ENCODE data around the gene WDR90.

Gene WDR90

DNA sequence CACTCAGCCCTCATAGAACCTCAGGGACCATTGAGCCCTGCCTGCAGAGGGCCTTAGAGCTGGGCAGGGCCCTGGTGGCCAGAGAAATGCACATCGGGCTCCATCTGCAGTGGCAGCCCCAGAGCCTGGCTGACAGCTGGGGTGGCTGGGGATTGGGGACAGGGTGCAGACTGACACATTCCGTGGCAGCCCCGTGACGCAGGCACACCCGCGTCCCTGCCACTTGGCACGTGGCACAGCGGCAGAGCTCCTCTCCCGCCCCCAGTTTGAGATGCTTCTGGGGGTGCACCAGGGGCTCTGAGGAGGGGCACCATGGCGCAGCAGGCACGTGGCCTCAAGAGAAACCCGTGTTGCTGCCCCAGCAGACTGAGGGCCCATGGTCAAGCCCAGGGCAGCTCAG is 54.2 kb downstream of the WDR90 start:
- DNase-seq (ENCODE audit: low read depth) = no peak
- TF ChIP-seq, protein P1, sequence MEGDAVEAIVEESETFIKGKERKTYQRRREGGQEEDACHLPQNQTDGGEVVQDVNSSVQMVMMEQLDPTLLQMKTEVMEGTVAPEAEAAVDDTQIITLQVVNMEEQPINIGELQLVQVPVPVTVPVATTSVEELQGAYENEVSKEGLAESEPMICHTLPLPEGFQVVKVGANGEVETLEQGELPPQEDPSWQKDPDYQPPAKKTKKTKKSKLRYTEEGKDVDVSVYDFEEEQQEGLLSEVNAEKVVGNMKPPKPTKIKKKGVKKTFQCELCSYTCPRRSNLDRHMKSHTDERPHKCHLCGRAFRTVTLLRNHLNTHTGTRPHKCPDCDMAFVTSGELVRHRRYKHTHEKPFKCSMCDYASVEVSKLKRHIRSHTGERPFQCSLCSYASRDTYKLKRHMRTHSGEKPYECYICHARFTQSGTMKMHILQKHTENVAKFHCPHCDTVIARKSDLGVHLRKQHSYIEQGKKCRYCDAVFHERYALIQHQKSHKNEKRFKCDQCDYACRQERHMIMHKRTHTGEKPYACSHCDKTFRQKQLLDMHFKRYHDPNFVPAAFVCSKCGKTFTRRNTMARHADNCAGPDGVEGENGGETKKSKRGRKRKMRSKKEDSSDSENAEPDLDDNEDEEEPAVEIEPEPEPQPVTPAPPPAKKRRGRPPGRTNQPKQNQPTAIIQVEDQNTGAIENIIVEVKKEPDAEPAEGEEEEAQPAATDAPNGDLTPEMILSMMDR (IDR thresholded peaks at IDR 0.05; ENCODE audit: insufficient read depth, low read depth, low read length, missing control alignments) = no peak
- no peak overlapping the region for H3K4me3 ChIP-seq (ENCODE audit: low read length)

DNA sequence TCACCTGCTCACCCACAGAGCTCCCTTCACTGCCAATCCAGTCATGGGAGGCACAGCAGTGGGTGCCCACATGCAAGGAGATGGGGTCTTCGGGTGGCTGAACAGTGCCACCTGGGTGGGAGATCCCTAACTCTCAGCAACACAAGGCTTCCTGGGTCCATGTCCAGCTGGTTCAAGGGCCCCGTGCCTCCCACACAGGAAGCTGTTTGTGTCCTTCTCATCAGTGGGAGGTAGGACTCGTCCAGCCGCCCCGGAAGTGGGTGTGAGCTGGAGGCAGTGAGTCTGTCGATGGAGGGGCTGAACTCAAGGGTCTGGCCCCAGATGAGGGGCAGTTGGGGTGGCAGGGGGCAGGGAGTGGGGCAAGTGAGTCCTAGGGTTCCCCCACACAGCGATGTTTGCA is 54.9 kb downstream of the WDR90 start:
- no peak for DNase-seq (ENCODE audit: low read depth)
- TF ChIP-seq, protein P1 (IDR thresholded peaks at IDR 0.05; ENCODE audit: insufficient read depth, low read depth, low read length, missing control alignments) = no peak
- H3K4me3 ChIP-seq (ENCODE audit: low read length) = no peak overlapping the region

DNA sequence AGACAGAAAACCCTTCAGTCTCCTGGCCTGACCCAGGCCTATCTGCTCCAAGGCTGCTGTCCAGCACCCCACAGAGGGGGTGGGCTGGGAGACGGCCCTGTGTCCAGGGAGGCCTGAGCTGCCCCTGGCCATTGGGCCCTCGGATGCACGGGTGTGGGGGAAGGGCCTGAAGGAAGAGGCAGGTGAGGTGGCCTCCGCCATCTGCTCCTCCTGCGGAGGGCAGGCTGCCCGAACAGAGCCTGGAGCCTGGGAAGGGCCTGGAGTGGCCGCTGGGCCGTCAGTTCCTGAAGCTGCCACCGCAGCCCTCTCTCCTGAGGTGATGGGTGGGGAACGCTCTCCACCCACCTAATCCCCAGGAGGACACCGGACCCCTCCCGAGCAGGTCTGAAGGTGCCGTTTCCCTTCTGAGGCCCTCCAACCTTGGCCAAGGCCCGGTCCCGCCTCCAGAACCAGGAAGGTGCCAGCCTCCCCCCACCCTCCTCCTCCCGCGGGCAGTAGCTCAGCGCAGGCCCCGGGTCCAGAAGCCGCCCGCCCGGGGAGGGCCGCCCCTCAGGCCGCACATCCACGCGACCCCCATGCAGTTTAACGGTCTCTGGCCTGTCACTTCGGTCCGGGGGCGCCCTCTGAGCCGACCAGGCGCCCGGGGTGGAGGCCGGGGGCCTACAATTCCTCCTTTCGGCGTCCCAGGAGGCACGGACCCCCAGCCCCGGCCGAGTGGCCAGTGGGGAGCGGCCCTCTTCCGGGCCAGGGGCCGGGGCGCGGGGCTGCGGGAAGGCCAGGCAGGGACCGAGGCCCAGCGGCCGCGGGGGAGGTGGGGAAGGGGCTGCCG is 55.6 kb downstream of the WDR90 start:
- peak overlapping the region; percentile 21 for H3K4me3 ChIP-seq (ENCODE audit: low read length)
- TF ChIP-seq, protein P1 (IDR thresholded peaks at IDR 0.05; ENCODE audit: insufficient read depth, low read depth, low read length, missing control alignments) = no peak
- no peak for DNase-seq (ENCODE audit: low read depth)

DNA sequence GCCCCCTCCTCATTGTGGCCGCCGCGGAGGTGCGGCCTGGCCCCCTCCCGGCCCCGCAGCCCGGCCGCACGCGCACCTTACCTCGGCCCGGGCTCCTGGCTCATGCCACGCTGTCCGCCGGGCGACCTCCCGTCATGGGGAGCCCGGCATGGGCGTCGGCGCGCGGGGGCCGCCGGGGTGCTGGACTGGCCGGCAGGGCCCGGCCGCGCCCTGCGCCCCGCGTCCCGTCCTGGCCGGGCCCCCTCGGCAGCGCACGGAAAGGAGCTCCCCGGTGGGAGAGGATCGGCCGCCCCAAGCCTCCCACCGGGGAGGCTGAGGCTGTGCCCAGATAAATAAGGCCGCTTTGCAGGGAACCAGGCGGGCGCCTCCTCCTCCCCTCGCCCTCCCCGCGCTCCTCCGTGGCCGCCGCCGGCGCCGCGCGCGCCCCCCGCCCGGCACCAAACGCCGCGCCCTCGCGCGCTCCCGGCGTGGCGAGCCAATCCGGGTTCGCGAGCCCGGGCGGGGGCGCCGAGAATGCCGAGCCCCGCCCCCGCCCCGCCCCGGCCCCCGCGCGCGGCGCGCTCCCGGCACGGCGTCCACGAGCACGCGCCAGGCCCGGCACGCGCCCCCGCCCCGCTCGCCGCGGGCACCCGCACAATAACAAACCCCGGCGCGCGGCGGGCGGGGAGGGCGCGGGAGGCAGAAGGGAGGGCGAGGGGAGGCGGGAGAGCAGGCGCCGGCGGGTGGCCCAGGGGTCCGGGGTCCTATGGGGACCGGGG is 56.4 kb downstream of the WDR90 start, which contains the start of gene FBXL16:
TSS of gene FBXL16 (minus strand) at position 371 of the 758 bp plus-strand sequence. CDS start 8,396 bp downstream, outside the sequence.
- peak within 1 kb of the TSS; percentile 21 for H3K4me3 ChIP-seq (ENCODE audit: low read length)
- peak; percentile 60 for DNase-seq (ENCODE audit: low read depth)
- TF ChIP-seq, protein P1 (IDR thresholded peaks at IDR 0.05; ENCODE audit: insufficient read depth, low read depth, low read length, missing control alignments) = no peak

DNA sequence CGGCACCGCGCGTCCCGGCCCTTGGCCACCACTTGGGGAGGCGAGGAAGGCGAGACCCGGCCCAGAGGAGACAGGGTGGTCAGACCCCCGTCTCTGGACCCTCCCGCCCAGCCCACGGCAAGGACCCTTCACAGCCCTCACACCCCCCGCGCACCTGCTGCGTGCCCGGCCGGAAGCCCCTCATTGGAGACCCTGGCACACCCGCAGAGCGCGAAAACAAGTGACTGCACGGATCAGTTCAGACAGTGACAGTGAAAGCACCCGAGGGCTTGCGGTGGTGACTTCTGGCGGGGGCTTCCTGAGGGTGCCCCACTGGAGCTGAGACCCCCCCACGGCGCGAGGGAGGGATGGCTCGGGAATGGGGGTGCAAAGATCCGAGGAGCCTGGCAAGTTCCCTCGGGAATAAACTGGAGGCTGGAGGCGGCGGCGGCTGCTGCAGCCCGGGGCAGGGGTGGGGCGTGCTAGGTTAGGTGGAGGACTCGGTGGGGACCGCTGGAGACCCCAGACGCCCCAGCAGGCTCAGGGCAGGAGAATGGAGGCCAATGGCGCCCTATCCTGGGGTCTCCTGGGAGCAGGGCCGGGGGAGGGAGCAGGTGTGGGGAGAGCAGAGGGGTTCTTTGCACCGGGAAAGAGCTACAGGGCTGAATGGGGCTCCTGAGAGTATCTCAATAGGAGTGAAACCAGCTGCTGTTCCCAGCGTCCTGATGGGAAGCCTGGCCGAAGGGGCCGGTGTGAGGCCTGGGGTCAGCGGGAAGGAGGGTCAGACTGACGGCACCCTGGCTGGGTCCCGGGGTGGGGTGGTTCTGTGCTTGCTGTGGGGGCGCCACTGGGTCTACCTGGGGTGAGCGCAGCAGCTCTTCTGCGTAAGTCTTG is 57.3 kb downstream of the WDR90 start:
- H3K4me3 ChIP-seq (ENCODE audit: low read length) = no peak overlapping the region
- TF ChIP-seq, protein P1 (IDR thresholded peaks at IDR 0.05; ENCODE audit: insufficient read depth, low read depth, low read length, missing control alignments) = no peak
- DNase-seq (ENCODE audit: low read depth) = no peak

DNA sequence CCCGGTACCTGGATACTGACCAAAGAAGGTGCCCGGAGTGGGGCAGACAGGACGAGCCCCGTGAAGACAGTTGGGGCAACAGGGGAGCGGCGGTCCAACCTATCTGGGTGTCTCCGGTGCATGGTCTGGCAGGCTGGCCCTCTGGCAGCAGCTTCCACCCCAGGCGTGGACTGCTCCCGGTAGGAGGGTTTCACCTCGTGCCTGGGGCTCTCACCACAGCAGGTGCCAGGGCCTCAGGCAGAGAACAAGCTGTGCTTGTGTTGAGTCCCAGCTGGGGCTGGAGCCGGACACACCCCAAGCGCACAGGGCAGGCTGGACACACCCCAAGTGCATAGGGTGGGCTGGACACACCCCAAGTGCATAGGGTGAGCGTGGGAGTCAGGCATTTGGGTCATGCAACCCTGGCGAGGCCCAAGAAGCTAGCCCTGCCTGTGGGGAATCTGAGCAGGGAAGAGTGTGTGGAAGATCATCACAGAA is 57.9 kb downstream of the WDR90 start:
- TF ChIP-seq, protein P1 (IDR thresholded peaks at IDR 0.05; ENCODE audit: insufficient read depth, low read depth, low read length, missing control alignments) = no peak
- H3K4me3 ChIP-seq (ENCODE audit: low read length) = no peak overlapping the region
- no peak for DNase-seq (ENCODE audit: low read depth)

All from epithelial cell of esophagus (primary cell).